Muscle layer of colon (tissue), 2 donors: Measurements from ENCODE around the gene KCNK10.

Source experiments
- H3K27ac ChIP-seq: one replicate; pipeline ENCODE4 v1.7.0; 2013; ENCODE audit warnings: low read depth, mild to moderate bottlenecking, low read length, moderate library complexity
- H3K27me3 ChIP-seq, 2 donors: one replicate each; pipeline ENCODE4 v1.7.0; 2013; ENCODE audit warnings: low read length in 2 of 2, mild to moderate bottlenecking in 2 of 2; ENCODE audit not compliant: insufficient read depth in 2 of 2, control insufficient read depth in 1 of 2
- H3K36me3 ChIP-seq: one replicate; pipeline ENCODE4 v1.7.0; 2013; ENCODE audit warnings: mild to moderate bottlenecking, low read length; ENCODE audit not compliant: insufficient read depth
- H3K4me1 ChIP-seq: one replicate; pipeline ENCODE4 v1.7.0; 2013; ENCODE audit warnings: mild to moderate bottlenecking, low read length; ENCODE audit not compliant: insufficient read depth
- H3K4me3 ChIP-seq, 2 donors: one replicate each; pipeline ENCODE4 v1.7.0; 2013; ENCODE audit warnings: low read length in 2 of 2, low read depth in 1 of 2, mild to moderate bottlenecking in 1 of 2, moderate library complexity in 1 of 2
- H3K9ac ChIP-seq: one replicate; pipeline ENCODE4 v1.7.0; 2013; ENCODE audit warnings: low read length
- H3K9me3 ChIP-seq: one replicate; pipeline ENCODE4 v1.7.0; 2013; ENCODE audit warnings: mild to moderate bottlenecking, low read length
- donor health status: abdominal sarcoma.
- donor health status: Adenocarcinoma of cecum.

KCNK10 gene

DNA sequence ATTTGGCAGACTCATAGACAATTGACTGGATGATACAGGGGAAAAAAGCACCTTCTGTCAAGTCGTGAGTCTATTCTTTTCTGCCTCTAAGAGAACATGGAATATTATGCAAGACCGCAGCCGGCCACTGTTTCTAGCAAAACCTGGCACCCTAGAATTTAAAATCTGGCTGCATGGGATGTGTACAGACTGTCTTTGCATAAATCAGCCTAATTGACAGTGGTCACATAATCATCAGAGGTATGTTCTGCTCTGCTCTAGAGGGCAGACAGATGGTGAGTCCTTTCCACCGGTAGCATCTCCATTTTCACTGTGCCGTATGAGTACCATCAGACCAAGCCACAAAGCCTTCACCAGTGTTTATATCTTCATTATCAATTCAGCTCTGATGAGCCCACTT, 80.6 kb downstream of the KCNK10 start:
- H3K9me3 ChIP-seq: no peaks in the 10 kb centered on the region
- no peak overlapping the region for H3K9ac ChIP-seq
- H3K36me3 ChIP-seq: no peaks in the 10 kb centered on the region
- no peak overlapping the region for H3K4me3 ChIP-seq
- no peak overlapping the region for H3K27ac ChIP-seq
- no peaks in the 10 kb centered on the region for H3K27me3 ChIP-seq
- H3K4me1 ChIP-seq: no peaks in the 10 kb centered on the region

DNA sequence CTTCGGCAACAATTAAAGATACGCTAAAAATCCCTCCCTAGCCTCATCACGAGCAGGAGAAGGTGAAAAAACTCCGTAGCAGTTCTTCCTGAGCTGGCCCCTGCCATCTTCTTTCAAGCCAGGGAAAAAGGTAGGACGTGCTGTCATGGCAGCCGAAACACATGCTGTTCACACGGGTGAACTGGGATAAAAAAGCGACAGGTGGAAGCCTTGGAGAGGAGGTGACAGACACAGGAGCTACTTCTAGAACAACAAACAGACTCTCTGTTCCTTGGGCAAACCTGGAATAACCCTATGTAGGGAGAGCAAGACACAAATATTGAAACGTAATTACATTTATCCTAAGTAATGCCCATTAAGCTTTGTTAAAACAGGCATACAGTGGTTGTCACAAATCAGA, 81.3 kb downstream of the KCNK10 start:
- Histone ChIP-seq H3K9ac (no peak overlapping the region), H3K27me3 (no peaks in the 10 kb centered on the region), H3K4me1 (no peaks in the 10 kb centered on the region), H3K4me3 (no peak overlapping the region), H3K27ac (no peak overlapping the region), H3K9me3 (no peaks in the 10 kb centered on the region), H3K36me3 (no peaks in the 10 kb centered on the region)

DNA sequence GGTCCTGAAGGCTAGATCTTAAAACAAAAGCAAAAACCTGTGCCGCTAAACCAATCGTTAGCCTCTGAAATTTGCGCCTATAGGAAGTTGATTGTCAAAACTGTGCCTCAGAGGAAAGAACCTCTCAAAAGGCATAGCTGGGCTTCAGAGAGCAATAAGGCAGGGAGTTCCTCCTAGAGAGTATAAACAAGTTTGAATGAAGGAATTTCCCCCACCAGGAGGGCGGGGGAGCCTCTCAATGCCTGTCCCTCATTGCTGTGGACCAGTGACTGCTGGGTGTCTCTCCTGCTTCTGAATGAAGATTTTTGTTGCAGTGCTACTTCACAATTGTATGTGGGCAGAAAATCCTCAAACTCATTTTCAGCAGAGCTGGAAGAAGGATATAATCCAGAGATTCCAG, 88.6 kb downstream of the KCNK10 start:
- H3K27ac ChIP-seq: no peak overlapping the region
- H3K36me3 ChIP-seq: no peaks in the 10 kb centered on the region
- H3K9me3 ChIP-seq: no peaks in the 10 kb centered on the region
- H3K4me3 ChIP-seq: no peak overlapping the region
- H3K27me3 ChIP-seq: no peaks in the 10 kb centered on the region
- H3K4me1 ChIP-seq: no peaks in the 10 kb centered on the region
- H3K9ac ChIP-seq: no peak overlapping the region

GRCh38 chr14:88233915-88234314, 89.2 kb downstream of the KCNK10 start:
- Histone ChIP-seq H3K9ac (no peak overlapping the region), H3K9me3 (no peaks in the 10 kb centered on the region), H3K27me3 (no peaks in the 10 kb centered on the region), H3K4me3 (no peak overlapping the region), H3K4me1 (no peaks in the 10 kb centered on the region), H3K36me3 (no peaks in the 10 kb centered on the region), H3K27ac (no peak overlapping the region)

DNA sequence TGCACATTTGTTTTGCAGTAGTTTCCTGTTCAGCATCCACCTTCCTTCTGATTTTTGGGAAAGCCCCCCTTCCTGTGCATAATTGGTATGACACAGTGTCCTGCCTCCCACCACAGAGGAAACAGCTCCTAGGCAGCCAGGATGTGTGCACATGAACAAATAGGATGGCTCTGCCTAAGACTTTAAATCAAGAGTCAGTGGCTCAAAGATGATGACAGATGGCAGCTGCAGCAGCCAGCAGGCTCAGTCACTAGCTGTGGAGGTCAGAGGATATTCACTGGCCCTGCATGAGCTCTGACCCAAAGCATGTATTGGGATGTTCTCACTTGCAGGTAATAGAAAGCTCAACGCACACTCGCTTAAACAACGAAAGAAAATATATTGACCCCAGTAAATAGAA, 90.3 kb downstream of the KCNK10 start:
- no peaks in the 10 kb centered on the region for H3K9me3 ChIP-seq
- no peak overlapping the region for H3K27ac ChIP-seq
- no peaks in the 10 kb centered on the region for H3K4me1 ChIP-seq
- H3K4me3 ChIP-seq: no peak overlapping the region
- H3K36me3 ChIP-seq: no peaks in the 10 kb centered on the region
- H3K27me3 ChIP-seq: no peaks in the 10 kb centered on the region
- H3K9ac ChIP-seq: no peak overlapping the region

DNA sequence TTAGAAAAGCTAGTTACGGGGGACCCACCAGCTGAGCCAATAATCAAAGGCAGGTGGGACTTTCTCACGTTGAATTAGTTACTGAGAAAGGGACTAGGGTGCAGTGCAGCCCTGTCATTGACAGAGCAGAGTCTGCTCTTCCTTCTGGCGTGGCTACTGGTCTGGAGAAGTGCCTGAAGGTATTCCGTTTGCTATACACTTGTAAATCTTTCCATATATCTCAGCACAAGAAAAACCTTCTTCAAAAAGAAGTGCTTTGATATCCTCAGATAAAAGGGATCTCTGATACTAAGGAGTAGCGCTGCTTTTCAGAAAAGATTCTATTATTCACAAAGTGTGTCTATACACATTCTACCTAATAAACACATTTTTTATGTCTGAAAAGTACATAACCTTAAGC, 91.5 kb downstream of the KCNK10 start:
- no peak overlapping the region for H3K27ac ChIP-seq

DNA sequence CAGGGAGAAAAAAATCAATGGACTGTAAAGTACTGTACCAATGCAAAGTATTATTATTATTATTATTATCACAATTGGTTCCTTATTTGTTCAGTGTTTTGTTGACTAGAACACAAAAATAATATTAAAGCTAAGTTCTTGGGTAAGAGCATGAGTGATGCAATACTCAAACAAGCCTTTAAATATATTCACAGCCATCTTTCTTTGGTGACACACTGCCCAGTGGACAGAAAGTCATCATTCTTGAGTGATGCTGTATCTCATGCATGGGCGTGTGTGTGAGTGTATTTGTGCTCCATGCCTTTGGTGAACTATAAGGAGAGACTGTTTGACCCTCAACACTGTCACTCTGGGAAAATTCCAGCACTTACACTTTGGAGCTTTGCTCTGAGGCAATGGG, 93.6 kb downstream of the KCNK10 start:
- H3K27ac ChIP-seq: no peak overlapping the region
- H3K4me1 ChIP-seq: no peaks in the 10 kb centered on the region
- H3K4me3 ChIP-seq: no peak overlapping the region
- H3K9me3 ChIP-seq: no peaks in the 10 kb centered on the region
- no peaks in the 10 kb centered on the region for H3K36me3 ChIP-seq
- no peak overlapping the region for H3K9ac ChIP-seq
- H3K27me3 ChIP-seq: no peaks in the 10 kb centered on the region

More for the DNA sequence above, 91.5 kb downstream of the KCNK10 start:
- no peaks in the 10 kb centered on the region for H3K27me3 ChIP-seq
- H3K4me3 ChIP-seq: no peak overlapping the region
- no peak overlapping the region for H3K9ac ChIP-seq
- no peaks in the 10 kb centered on the region for H3K36me3 ChIP-seq
- no peaks in the 10 kb centered on the region for H3K4me1 ChIP-seq
- no peaks in the 10 kb centered on the region for H3K9me3 ChIP-seq

- Histone ChIP-seq H3K4me1 (no peaks in the 10 kb centered on the region), H3K4me3 (no peak overlapping the region), H3K27me3 (no peaks in the 10 kb centered on the region), H3K9ac (no peak overlapping the region), H3K27ac (no peak overlapping the region), H3K36me3 (no peaks in the 10 kb centered on the region), H3K9me3 (no peaks in the 10 kb centered on the region)
Measured at GRCh38 chr14:88228522-88229236, 94.4 kb downstream of the KCNK10 start.

DNA sequence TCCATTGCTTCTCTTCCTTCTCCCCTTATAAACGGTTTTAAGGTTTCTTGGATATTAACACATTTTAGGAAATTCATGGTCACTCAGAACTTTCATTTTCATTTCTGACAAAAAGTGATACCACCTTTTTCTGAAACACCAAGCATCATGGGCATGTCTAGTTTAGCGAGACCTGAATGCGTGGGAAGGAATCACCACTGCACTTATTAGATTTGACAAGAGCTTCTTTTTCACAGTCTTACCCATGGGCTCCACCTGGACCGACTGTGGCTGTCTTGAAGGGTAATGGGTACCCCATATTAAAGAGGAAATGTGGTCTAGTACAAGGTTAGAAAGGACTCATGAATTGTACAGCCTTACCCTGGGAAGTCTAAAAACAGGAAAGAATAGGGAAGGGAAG, 95.4 kb downstream of the KCNK10 start:
- Histone ChIP-seq H3K36me3 (no peaks in the 10 kb centered on the region), H3K9ac (no peak overlapping the region), H3K4me3 (no peak overlapping the region), H3K4me1 (no peaks in the 10 kb centered on the region), H3K9me3 (no peaks in the 10 kb centered on the region), H3K27me3 (no peaks in the 10 kb centered on the region), H3K27ac (no peak overlapping the region)

DNA sequence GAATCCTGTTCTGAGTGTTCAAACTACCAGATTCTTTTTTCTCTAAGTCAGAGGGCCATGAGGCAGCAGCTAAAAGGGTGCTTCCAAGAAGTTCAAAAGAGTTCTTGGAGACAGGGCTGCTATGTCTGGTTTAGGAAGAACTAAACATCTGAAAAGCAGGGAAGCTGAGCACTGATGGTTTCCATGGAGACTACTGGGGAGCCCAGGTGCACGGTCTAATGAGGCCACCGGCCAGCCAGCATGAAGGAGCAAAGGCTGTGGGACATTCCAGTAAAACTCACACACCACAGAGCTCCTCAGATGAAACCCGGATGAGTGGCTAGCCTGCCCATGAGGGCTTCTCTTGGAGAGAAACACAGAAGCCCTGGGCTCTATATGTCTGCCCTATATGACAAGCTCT, 97.3 kb downstream of the KCNK10 start:
- H3K27me3 ChIP-seq: no peaks in the 10 kb centered on the region
- no peaks in the 10 kb centered on the region for H3K36me3 ChIP-seq
- H3K9ac ChIP-seq: no peak overlapping the region
- H3K4me3 ChIP-seq: no peak overlapping the region
- H3K4me1 ChIP-seq: no peaks in the 10 kb centered on the region
- no peaks in the 10 kb centered on the region for H3K9me3 ChIP-seq
- H3K27ac ChIP-seq: no peak overlapping the region

- H3K27me3 ChIP-seq: no peaks in the 10 kb centered on the region
- no peak overlapping the region for H3K4me3 ChIP-seq
- H3K9ac ChIP-seq: no peak overlapping the region
Measured at GRCh38 chr14:88218119-88218915, 104.8 kb downstream of the KCNK10 start.

DNA sequence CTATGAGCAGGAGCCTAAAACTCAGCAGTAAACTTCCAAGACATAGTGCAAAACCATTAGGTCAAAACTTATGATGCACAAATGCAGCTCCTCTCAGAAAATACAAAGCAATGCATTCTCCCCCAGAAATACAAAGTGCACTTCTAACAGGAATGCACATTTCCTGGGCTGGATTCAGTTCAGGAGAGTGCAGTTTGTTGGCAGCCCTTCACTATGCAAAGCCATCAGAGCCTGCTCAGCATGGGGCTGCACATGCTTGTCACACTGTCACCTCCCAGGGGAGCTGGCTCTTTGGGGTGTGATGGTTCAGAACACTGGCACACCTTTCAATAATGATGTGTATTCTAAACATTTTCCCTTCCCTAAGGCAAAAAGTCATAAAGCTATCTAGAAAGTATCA, 110.4 kb downstream of the KCNK10 start:
- no peaks in the 10 kb centered on the region for H3K36me3 ChIP-seq
- no peak overlapping the region for H3K4me3 ChIP-seq
- H3K27ac ChIP-seq: no peak overlapping the region
- H3K27me3 ChIP-seq: no peaks in the 10 kb centered on the region
- no peaks in the 10 kb centered on the region for H3K4me1 ChIP-seq
- H3K9ac ChIP-seq: no peak overlapping the region
- H3K9me3 ChIP-seq: no peaks in the 10 kb centered on the region

More at GRCh38 chr14:88218119-88218915, 104.8 kb downstream of the KCNK10 start:
- H3K4me1 ChIP-seq: no peaks in the 10 kb centered on the region
- no peaks in the 10 kb centered on the region for H3K9me3 ChIP-seq
- no peaks in the 10 kb centered on the region for H3K36me3 ChIP-seq
- no peak overlapping the region for H3K27ac ChIP-seq
